AML-193 (cell line): ENCODE results near the gene NLGN3.
"Not testable (repeated sequence)": the region's sequence is repeated elsewhere in the genome, so short reads cannot be mapped to it uniquely, and the experiment has no call there.

Source experiments
- DNase-seq, 2 experiments: peaks; one replicate each; lab custom pipeline; 2025; lab: John Stamatoyannopoulos, UW

The NLGN3 gene

DNA sequence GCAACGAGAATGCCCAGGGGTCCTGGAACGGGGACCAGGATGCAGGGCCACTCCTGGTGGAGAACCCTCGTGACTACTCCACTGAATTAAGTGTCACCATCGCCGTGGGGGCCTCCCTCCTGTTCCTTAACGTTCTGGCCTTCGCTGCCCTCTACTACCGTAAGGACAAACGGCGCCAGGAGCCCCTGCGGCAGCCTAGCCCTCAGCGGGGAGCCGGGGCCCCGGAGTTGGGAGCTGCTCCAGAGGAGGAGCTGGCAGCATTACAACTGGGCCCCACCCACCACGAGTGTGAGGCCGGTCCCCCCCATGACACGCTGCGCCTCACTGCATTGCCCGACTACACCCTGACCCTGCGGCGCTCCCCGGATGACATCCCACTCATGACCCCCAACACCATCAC is 24.9 kb downstream of the NLGN3 start:
- DNase-seq = no peak

DNA sequence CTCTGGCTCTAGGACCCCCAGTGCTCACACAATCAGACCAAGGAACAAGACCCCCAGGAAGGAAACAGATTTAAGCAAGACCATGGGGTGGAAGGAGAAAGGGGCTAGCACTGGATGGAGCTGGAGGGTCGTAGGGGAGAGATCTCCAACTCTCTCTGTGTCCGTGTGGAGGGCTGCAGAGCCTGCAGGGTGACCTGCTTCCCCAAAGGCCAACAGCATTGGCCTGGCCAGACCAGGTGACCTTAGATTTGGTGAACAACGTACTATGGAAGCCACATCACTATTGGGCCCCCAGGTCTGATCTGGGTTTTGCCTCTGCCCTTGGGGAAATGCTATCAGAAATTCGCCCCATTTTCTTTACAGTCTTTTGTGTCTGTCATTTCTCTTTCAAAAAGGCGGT is 26.0 kb downstream of the NLGN3 start:
- no peak for DNase-seq

DNA sequence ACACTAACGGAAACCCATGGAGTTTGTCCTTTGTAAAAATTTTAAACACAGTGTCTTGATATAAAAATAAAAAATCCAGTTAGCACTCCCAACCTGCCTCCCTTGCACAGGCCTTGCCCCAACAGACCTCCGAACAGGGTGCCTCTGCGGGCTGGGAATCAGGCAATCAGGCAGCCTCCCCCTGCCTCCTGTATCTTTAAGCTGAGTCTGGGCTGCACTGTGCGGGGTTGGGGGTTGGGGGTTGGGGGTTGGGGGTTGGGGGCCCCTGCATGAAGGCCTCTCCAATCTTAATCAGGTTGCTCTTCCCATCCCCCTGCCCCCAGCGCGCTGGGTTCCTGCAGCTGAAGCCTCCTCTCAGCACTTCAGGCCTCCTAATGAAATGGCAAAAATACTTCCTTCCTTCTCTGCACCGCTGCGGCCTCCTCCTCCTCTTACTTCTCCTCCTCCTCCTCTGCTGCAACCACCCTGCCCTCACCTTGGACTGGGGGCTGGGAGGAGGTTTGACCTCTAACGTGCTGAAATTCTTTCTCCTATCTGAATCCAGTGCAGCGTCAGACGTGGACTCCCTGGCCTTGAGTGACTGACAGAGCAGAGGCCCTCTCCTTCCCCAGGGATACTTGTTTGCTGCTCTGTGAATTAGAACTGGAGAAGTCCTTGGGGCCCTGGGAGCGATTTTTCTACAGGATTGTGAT is 26.6 kb downstream of the NLGN3 start:
- peak; percentile 23 to 43 for DNase-seq

DNA sequence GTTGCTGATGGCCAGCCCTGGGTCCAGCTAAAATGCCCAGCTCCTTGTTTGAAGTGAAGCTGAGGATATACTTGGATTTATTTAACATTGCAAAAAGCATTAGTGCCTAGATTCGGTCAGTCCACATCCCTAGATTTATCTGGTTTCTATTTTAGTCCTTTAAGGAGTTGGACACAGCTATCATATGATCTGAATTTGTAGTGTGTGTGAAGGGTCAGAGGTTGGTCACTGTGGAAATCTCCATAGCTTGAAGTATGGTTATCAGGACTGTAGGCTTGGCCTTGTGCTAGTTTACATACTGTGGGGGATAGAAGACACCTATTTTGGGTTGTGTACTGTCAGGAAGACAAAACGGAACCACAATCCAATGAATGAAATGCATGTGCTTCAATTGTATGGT is 28.8 kb downstream of the NLGN3 start:
- DNase-seq = no peak

DNA sequence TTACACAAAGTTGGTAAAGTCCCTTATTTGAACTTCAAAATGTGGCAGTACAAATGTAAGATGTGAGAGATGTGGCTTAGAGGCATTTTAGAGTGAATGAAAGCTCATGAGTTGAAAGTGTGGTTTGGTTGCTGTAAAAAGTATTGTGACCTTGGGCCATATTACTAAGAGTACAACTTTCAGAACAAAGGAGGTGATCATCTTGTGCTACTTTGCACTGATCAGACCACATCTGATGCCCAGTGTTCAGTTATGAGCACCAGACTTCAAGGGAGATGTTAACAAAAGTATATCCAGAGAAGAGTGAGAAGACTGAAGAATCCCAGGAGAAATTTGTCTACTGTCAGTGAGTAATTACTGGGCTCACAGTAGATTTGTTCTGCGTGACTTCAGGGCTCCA is 30.2 kb downstream of the NLGN3 start:
- no peak for DNase-seq

DNA sequence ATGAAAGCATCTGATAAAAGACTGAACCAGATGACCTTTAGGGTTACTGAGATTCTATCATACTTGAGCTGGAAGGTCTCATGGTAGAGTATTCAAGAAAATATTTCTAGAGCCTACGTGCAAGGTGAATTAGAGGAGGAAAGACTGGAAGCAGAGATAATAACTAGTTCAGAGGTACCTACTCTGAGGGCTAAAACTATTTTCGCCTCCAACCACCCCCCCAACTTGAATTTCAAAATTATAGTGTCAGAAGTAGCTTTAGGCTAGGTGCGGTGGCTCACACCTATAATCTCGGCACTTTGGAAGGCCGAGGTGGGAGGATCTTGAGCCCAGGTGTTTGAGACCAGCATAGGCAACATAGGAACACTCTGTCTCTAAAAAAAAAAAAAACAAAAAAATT is 30.9 kb downstream of the NLGN3 start:
- DNase-seq = no peak

DNA sequence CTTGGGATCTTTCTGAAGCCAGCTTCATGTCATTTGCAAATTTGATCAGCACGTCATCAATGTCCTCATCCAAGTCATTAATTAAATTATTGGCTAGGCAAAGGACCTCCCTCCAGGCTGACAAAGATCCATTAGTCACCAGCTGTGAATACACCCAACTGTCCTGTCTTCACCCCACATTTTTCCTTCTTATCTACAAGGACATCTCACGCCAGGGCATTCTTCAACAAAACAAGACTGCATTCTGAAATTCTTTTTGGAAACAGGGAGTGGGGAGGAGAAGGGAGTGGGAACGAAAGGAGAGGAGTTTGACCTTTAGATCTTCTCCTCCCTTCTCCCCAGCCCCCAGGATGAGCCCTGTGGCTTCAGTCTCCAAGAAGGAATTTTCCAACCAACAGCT is 32.7 kb downstream of the NLGN3 start:
- no peak for DNase-seq

DNA sequence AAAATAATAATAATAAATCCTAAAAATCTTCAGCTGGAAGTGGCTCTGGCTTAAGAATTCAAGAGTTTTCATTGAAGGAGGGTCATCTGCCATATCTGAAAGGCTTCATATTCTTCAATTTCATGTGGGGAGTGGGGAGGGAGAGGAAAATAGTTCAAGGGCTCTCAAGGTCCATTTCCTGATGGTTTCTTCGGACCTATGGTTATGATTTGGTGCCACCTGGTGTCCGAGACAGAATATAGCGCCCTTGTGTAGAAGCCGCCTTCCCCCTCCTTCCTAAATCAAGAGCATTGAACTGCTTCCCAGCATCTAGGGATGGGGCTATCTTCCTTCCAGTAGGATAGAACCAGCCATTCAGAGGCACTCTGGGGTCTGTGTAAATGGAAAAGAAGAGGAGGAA is 34.3 kb downstream of the NLGN3 start:
- peak; percentile 18 to 52 for DNase-seq

DNA sequence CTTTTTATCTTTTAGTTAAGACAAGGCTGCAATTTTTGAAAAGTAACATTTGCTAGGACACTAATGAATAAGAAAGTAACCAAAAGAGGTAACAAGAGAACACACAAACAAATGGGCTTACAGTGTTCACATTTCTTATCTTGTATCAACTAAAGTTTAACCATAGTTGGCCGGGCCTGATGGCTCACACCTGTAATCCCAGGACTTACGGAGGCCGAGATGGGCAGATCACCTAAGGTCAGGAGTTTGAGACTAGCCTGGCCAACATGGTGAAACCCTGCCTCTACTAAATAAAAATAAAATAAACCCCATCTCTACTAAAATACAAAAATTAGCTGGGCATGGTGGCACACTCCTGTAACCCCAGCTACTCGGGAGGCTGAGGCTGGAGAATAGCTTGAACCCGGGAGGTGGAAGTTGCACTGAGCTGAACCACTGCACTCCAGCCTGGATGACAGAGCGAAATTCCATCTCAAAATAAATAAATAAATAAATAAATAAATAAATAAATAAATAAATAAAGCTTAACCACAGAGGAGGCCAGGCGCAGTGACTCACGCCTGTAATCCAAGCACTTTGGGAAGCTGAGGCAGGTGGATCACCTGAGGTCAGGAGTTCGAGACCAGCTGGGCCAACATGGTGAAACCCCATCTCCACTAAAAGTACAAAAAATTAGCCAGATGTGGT is 36.1 kb downstream of the NLGN3 start:
- DNase-seq = not testable (repeated sequence)

DNA sequence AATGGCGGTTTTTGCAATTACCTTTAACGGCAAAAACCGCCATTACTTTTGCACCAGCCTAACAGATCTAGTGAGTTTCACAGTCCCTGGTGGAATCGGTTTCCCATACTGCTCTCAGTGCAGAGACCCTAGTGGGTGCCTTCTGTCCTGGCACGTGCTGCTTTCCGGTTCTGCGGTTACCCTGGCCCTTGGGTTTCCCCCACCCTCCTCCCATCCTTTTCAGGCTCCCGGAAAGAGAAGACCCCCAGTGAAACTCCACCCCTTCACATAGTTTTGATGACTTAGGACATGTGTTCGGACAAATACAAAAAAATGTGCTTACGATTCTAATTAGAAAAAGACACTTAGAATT is 36.9 kb downstream of the NLGN3 start:
- DNase-seq = no peak

DNA sequence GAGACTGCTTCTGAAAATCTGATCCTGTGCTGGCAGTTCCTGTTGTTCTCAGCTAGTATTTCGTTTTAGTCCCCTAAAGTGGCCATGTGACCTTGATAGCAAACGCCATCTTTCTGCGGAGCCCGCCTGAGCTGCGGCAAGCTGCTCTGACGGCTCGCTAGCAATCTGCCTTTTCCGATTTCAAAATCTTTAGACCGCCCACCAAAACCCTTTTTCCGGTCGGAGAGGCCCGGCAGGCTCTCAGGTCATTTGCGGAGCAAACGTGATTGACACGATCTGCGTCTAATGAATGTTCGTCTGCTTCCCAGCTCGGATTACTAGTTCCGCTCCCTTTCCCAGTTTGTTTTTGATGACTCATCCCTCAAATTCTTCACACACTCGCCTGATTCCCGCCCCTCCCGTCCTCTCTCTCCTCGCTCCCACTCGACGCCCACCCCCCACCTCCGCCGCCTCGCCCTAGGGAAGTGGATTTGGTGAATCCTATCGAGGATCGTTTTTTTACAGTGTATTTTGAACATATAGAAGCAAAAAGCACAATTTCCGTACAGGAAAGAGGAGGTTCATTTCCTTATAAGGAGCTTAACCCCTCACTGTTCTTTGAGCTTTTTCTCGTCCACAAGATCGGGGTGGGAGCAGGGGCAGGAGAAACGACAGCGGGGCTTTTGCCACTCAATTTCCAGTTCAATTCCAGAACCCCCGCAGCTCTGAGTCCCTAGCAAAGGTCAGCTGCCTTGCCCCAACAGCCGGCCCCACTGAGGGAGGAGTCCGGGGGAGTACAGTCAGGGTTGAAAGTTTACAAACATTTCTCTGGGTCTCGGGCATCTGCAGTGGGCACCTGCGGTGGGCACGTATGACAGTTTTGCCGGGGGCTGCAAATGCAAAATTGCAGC is 37.5 kb downstream of the NLGN3 start:
- peak; percentile 76 to 86 for DNase-seq

DNA sequence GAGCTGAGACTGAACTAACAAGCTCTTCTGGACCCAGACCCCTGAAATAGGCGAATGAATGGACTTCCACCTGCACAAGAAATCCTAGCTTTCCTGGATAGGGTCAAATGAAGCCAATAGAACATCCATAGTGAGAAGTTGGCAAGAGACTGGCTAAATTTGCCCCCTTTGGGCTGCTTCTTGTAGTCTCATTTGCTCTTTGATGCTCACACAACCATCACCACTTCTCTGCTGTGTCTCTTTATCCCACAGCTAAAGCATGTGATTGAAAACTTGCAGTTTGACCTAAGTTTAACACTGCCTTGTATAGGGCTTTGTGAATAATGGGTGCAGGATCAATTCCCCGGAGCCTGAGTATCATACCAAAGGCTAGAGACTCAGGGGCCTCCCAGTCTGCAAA is 38.2 kb downstream of the NLGN3 start:
- DNase-seq = no peak

DNA sequence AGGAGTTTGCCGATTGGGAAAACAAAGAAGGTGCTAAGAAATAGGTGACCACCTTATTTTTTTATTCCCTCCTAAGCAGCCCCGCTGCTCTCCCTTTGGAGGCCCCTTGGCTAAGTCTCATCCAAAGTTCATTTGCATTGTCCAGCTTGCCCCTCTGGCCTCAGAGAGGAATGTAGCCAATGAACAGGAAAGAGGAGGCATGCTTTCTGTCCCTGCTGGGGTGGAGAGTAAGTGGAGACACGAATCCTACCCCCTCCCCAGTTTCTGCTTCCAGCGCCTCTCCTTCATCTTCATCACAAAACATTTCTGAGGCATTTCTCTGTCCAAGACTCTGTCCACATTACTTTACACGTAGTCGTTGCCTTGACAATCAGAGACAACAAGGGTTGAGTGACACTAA is 38.7 kb downstream of the NLGN3 start:
- DNase-seq = no peak

DNA sequence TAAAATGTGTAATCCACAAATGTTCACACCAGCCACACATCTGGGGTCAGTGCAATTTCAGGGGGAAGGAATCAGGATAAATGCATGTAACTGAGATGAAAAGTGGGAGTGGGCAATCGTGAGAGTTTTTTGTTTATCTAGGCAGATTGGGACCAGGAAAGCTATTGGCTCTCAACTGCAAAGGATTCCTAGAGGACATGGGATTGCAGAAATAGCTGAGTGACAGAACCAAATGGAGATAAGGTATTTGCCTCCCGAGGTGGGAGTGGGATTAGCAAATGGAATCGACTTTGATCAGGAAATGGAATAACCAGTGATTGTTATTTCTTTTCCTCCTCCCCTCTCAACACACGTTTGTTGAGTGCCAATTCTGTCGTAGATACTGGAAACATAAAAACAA is 39.5 kb downstream of the NLGN3 start:
- no peak for DNase-seq

DNA sequence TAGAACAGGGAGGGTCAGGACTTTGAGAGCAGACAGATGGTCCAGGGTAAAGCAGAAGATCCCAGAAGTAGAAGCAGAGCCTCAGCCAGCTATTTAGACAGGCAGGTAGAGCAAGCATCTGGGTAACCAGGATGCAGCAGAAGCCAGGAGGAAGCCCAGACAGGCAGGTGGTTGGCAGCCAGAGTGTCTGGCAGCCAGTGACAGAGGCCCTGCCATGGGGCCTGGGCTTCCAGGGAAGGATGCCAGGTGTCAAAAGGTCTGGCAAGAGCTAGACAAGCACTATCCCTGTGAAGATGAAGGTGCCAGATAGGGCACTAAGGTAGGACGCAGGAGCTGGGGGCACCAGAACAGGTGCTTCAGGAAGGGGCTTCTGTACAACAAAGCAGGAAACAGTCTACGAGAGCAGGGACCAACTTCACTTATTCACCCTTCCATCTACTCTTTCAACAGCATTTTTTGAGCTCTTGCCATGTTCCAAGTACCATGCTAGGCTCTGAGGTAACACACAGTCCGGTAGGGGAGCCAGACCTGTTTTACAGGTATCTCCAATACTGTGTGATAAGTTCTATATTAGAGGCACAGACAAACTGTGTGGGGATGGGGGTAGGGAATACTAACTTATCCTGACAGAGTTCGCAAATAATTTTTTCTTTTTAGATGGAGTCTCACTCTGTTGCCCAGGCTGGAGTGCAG is 40.3 kb downstream of the NLGN3 start:
- DNase-seq = no peak

DNA sequence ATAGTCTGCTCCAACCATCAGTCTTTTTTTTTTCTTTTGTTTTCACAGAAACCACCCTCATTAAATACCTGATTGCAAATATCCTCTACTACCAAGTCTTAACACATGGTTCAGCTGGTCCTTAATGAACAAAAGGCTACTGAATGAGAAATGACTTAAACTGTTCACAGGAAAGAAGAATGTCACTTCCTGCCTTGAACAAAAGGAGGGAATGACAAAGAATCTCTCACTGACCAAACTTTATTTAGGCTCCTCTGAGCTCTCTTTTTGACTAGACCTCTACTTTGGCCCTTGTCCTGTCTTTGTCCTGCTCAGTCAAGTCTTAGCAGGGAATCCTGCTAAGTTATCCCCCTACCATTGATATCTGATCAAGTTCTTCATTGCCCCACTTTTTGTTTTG is 46.6 kb downstream of the NLGN3 start:
- DNase-seq = no peak

DNA sequence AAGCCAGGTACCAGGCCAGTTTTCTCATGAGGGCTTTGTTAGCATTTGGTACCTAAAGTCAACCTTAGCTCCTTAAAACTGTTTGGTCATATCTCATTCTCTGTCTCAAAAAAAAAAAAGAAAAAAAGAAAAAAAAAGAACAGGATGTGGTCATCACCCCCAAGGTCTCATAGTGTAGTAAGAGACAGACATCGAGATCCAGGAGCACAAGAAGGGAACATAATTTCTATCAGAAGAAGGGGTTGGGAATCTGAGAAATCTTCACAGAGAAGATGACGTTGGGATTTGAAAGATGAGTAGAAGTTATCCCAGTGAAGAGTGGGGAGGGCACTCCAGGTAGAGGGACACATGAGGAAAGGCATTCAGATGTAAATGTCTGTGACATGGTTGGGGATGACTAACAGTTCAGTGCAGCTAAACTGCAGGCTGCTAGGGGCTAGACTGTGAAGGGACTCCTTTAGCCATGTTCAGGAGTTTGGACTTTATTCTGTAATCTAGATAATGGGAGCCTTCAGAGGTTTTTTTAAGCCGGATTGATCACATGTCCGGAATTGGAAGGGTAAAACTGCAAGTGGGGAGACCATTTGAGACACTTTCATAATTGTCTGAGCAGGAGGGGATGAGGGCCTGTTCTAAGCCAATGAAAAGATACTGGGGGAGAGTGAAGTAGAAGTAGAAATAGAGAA is 51.5 kb downstream of the NLGN3 start:
- DNase-seq = no peak

DNA sequence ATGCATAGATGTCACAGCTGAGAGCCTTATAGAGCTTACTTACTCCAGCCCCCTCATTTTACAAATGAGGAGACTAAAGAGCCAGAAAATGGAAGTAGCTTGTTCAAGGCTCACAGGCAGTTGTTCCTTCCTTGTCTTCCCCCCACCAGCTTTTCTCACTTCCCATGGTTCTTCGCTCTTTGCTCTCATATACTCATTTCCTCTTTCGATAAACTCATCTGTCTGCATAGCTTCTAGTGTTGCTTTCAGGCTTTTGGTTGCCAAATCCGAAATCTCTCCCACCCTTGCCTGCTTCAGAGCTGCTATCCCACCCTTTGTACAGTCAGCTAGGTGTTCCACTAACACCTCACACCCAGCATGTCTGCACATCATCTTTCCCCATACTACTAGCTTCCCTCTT is 53.4 kb downstream of the NLGN3 start:
- peak; percentile 37 to 61 for DNase-seq

DNA sequence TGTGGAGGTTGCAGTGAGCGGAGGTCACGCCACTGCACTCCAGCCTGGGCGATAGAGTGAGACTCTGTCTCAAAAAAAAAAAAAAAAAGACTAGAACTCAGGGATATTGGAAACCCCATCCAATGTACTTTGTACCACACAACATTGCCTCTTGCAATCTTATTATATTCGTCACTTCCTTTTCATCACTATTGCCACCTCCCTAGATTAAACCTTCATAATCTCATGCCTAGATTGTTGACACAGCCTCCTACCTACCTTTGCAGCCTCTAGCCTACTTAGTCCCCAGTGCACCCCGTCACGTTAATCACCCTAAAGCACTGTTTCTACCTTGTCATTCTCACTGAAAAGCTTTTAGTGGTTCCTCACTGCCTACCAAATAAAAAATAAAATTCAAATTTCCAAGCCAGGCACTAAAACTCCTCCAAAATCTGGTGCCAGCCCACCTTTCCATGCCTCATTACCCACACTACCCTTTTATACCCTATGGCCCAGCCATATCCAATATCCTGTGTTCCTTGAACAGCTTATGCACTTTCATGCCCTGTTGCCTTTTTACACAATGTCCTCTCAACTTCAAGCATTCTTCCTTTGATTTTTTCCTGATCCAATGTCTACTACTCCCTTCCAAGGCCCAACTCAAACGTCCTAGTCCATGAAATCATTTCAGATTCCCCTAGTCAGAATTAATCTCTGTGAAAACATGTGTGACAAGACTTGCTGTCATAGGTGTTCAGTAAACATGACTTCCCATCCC is 54.8 kb downstream of the NLGN3 start:
- no peak for DNase-seq

DNA sequence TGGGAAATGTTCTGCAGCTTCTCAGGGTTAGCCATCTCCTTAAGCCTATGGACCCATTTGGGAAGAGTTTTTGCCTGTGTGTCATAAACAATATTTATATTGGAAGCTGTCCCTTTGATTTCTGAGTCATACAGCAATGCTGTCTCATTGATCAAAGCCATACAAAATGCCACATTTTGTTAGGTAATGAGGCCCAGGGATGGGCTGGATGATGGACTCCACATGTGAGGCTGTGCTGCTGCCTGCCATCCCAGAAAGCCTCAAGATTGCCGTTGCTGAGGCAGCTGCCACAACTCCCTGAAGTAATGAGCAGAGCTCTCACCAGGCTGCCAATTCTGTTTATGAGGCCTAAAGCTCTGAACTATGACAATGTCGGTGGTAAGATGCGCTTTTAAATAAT is 66.2 kb downstream of the NLGN3 start:
- no peak for DNase-seq

DNA sequence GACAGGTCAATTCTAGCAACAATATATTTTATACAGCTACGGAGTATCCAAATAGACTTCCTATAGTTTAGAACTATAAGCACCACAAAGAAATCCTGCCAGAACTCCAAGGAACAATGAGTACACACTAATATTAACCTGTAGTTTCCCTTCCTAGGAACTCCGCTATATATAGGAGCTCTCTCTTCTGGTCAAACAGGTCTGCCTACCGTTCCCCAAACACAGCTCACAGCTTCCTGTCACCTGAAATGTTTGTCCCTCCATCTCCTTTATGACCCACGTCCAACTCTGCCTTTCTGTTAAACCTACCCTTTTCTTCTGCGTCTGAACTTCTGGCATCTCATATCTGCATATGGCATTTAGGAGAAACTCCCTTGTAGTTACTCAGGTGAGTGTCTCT is 67.9 kb downstream of the NLGN3 start:
- no peak for DNase-seq
